GDM1 (cell line): ENCODE measurements around the gene CSK.
"Not testable (repeated sequence)": the region's sequence is repeated elsewhere in the genome, so short reads cannot be mapped to it uniquely, and the experiment has no call there.

Source experiments
- DNase-seq: peaks from one replicate; lab custom pipeline; 2025; lab: John Stamatoyannopoulos, UW

CSK gene

DNA sequence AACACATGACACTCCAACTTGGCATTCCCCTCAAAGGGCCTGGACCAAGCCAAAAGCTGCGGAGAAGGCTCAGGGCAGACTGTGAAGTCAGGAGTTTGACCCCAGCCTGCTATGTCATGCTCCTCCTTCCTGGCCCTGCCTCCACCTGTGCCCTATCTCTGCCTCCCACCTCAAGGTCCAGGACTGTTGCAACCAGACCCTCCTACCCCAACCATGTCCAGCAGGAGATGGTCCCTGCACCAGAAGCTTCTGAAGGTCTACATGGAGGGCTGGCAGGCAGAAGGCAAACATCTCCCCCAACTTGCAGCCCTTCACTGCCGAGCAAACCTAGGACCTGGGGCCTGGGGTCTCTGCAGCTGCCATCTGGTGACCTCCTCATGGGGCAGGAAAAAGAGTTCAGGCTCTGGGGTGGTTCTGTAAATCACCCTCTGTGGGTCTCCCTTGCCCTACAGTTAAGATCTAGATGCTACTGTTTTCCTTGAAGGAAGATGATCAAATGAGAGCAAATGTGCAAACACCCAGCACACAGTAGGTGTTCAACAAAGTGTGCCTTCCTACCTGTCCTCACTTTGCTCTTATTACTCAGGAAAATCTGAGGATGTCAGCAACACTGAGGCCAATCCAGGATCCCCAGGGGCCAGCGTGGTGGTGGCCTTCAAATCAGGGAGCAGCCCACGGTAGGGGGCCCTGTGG is 11.5 kb upstream of the CSK start:
- no peak for DNase-seq

DNA sequence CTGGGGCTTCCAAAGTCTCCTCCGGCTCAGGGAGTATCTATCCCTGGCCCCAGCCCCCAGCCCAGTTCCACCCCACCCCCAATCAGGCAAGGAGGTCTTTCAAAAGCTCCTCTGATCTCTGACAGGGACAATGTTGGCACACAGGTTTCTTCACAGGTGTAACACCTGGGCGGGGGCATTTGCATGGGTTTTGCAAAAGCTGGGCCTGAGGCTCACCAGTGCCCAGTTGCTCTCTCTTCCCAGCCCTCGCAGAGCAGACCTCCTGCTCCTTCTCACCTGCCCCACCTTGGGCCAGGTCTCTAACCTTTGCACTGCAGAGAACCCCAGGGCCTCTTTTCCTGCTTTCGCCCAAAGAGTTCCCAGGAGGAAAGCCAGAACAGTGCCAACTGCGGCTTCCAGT is 8.6 kb upstream of the CSK start:
- no peak for DNase-seq

DNA sequence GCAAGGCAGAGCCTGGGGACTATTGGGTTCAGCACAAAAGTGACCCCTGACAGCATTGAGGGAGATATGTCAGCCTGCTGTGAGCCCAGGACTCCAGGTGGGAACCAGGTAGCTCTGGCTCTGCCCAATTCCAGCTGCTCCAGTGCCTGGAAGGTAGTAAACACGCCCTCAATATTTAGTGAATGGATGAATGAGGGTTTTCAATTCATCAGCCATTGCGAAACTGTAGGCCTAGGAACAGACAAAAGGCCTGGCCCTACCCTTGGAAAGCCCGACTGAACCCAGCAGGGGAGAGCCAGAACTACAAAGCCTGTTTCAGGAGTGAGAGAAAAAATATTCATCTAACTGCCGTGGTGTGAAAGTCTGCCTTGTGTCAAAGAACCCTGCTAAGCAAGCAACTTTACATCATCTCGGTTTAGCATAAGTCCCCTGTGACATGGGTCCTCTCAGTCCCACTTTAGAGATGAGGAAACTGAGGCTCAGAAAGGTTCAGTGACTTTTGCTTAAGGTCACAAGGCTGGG is 8.1 kb upstream of the CSK start:
- no peak for DNase-seq

DNA sequence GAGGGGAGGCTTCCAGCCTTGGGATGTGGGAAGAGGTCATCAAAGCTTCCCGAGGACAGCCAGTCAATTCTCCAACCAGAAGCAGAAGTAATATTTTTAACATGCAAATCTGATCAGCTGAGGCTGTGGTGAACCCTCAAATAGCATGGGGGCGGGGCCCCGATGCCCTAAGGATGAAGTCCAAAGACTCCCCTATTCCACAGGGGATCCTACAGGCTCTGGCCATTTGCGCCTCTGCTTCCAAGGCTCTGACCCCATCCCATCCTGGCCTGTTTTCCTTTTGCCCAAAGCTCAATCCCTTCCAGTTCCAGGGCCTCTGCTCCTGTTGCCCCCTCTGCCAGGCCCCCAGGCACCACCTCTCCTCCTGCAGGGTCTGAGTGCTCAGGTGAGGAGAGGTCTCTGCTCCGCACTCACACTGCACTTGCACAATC is 6.7 kb upstream of the CSK start:
- no peak for DNase-seq

DNA sequence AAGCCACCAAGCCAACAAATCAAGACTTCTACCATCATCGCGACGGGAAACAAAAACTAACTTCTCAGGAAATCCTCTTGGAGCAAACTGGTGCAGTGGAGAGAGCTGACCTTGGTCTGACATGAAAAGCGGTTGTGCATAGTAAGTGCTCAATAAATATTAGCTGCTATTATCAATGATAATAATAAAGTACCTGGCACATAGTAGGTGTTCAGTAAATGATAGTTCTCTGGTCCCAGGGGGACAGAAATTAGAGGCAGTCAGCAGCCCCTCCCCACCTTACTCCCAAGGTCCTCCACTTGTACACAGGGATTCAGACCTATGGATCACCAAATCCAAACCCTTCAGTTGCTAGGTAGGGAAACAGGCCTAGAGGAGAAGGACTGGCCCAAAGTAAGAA is 6.0 kb upstream of the CSK start:
- DNase-seq = no peak

DNA sequence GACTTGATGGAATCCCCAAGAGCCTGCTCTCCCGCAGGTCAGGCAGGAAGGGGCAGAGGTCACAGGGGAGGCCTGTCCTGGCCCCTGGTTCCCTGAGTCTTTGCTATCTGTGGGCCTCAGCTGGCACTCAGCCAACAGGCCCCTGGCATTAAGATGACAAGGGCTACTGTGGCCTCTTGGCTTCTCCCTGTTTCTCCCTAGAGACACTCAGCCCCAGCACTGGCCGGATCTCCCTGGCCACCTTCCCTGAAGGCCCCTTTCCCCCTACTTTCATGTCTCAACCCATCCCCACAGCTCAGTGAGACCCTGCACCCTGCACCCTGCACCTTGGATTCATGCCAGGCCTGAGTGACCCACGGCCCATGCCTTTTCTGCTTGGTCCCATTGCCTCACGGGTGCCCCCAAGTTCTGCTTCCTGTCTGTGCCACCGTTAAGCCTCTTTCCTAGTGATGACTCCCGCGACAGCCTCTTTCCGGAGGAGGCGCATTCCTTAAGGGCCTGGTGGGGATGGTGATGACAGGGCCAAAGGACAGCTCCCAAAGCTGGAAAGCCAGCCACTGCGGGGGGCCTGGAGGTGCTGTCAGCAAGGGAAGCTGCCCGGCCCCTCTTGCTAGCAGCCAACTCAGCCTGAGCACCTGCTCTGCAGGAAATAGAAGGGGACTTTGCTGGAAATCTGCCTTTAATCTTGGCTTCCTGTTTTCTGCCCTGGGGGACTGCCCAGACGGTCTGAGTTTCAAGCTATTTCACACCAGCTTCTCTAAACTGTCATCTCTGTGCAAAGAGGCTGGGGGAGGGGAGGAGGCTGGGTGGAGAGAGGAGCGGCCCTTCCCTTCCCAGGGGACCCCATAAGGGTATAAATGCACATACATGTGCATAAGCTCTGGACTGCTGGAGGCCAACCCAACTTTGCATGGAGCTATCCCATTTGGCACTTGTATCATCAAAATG is 4.8 kb upstream of the CSK start:
- DNase-seq = peak; percentile 81

DNA sequence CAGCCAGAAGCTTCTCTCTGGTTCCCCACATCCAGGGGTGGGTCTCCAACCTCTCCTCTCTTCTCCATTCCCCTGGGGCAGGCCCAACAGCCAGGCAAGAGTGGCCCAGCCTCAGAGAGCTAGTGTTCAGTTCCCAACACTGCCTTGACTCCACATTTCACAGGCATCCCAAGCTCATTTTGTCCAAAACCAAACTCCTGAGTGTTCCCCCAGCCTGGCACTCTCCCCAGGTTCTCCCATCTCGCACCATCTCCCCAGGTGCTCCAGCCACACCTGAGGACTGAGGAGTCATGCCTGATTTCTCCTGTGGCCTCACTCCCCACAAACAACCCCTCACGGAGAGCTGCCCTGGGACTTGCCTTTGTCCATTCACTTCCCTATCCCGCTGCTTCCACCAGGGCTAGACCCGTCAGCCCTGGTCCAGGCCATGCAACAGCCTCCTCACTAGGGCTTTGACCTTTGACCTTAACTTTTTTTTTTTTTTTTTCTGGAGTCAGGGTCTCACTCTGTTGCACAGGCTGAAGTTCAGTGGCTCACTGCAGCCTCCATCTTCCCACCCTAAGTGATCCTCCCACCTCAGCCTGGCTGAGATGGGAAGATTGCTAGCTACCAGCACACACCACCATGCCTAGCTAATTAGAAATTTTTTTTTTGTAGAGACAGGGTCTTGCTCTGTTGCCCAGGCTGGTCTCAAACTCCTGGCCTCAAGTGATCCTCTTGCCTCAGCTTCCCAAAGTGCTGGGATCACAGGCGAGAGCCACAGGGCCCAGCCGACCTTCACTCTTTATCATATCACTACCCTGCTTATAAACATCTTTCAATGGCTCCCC is 3.9 kb upstream of the CSK start:
- no peak for DNase-seq

DNA sequence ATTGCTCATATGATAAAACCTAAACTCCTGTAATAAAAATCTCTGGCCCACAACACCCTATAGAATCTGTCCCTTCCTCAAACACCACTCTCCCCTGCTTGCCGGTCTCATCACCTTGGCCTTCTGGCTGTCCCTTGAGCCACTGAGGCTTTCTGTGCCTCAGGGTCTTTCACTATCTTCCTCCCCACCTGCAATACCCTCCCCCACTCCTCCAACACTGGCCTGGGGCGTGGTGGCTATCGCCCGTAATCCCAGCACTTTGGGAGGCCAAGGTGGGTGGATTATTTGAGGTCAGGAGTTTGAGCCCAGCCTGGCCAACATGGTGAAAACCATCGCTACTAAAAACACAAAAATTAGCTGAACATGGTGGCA is 3.3 kb upstream of the CSK start:
- DNase-seq = no peak

DNA sequence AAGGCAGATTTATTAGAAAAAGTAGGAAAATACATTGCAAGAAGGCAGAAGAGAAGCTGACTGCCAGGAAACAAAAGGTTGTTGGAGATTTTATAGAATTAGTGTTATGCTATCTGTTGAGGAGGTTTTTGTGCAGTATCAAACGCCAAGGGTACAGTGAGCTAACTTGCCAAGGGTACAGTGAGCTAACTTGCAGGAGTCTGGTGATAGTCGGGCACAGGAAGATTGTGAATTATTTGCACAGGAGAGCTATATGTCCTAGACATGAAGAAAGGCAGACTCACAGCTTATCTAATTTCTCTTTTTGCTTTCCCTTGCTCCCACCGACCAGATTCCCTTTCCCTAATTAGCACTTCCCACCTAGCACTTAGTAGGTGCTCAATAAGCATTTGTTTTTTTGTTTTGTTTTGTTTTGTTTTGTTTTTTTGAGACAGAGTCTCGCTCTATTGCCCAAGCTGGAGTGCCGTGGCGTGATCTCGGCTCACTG is 2.7 kb upstream of the CSK start:
- DNase-seq = no peak

DNA sequence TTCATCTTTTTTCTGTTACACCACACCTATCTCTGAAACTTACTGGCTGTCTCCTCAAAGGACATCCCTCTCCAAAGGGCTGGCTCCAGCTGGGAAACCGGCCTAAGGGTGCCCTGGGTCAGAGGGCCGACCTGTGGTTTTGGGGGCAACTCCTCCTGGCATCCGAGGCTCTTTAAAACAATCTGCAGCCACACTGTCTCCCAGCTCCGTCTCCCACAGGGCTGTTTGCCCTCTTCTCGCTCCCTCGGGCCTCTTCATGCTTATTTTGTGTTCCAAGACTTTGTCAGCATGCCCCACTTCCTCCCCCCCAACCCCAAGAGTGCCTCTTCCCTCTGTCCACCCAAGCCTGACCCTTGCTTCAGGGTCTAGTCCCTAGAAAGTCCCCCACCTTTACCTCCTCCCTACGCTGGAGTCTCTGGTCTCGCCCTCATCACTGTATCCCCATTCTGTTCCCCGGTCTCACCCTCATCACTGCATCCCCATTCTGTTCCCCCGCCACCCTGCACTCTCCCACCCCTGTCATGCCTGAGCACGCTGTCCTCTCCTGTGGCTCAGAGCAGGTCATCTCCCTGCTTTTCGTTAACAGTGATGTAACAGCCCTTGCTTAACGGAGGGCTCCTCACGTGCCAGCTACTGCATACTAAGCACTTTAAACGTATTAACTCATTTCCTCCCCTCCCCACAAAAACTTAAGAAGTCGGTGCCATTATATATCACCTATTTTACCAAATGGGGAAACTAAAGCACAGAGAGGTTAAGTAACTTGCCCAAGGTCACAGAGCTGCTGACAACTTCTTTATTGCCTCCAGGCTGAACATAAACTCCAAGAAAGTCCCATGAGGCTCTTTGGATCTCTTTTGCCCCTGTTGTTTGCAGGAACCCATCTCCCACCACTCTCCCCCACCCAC is 1.1 kb upstream of the CSK start:
- DNase-seq = no peak

DNA sequence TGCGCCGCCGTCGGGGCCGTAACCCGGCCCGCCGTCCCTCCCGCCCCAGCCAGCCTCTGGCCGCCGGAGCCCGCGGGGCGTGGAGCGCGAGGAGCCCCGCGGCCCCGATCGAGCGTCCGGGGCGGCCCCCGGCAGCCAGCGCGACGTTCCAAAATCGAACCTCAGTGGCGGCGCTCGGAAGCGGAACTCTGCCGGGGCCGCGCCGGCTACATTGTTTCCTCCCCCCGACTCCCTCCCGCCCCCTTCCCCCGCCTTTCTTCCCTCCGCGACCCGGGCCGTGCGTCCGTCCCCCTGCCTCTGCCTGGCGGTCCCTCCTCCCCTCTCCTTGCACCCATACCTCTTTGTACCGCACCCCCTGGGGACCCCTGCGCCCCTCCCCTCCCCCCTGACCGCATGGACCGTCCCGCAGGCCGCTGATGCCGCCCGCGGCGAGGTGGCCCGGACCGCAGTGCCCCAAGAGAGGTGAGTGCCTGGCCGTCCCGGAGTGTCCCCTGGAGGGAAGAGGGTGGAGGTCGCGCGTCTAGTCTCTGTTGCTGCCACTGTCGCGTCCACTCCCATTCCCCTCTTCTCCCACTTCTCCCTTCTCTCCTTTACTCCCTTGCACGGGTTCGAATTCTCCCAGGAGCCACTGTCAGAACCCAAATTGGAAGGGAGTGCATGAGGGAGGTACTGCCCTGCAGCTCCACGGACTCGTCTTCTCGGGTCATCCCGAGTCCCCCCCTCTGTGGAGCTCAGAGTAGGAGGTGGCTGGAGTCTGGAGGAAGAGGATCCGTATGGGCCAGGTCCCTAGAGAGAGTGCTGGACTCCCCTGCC is 585 bp downstream of the CSK start:
- peak; percentile 31 for DNase-seq

DNA sequence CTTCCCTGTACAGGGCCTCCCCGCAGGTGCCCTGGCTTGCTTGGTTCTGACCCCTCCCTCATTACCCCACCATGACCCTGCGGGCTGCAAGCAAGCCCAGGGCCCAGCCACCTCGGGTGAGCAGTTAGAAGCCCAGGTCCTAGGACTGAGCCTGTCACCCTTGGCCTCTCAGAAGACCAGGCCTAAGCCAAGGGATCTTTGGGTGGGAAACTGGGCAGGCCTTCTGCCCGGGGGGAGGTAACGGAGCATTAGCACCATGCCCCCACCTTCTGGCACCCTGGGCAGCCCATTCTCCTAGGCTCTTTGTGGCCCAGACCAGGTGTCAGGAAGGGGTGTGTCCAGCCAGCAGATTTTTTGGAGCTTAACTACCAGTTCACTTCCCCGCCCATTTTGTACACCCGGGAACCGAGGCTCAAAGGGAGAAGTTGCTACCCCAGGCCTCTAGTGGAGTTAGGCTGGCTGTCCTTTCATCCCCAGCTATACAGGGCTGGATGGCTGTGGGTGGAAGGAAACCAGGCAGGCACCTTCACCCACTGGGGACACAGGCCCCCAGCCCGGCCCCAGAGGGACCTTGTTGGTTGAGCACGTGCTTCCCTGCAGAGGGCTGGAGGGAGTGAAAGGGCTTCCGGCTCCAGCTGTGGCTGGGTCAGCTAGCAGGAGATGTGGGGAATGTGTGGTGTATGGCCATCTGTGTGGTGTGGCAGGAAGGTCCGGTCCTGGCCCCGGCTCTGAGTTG is 1.4 kb downstream of the CSK start:
- no peak for DNase-seq

DNA sequence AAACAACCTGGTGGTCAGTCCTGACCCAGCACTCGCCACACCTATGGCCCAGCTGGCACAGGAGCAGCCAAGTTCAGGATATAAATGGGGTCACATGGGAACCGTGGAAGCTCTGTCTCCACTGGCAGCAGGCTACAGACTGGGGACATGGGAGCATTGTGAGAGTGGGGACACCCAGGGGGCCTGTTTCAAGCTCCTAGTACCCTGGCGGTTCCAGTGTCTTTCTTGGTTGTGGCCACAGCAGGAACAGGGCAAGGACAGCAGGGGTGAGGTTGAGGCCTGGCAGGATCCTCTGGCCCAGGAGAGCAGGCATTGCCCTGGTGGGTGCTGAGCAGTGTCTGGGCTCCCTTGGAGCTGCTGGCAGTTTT is 1.9 kb downstream of the CSK start:
- no peak for DNase-seq

DNA sequence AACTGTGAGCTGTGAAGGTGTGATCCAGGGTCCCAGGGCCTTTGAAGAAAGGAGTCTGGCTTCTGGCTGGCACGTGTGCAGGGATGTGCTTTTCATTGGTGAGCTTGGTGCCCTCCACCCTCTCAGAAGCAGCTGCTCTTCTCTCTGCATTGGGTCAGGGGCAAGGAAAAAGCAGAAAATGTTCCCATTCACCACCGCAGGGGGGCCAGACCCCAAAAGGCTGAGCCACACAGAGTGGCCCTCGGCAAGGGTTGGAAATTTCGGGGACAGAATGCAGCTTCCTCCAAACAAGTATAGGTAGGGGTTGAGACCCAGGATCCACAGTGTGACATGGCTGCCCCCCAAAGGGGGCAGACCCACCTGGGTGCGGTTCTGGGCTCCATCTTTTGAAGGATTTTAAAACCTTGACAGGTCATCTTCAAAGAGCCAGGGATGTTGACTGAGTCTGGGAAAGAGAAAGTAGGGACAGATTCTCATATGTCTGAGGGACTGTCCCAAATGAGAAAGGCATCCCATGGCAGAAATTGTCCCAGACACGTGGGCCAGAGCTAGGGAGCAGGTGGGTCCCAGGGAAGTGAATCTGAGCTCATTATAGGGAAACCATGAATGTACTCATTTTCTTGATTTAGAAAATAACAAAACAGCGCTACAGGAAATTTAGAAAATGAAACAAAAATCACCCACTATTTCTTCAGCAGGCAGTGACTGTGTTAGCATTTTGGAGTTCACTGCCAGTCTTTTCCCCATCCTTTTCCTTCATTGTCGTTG is 2.7 kb downstream of the CSK start:
- no peak for DNase-seq

DNA sequence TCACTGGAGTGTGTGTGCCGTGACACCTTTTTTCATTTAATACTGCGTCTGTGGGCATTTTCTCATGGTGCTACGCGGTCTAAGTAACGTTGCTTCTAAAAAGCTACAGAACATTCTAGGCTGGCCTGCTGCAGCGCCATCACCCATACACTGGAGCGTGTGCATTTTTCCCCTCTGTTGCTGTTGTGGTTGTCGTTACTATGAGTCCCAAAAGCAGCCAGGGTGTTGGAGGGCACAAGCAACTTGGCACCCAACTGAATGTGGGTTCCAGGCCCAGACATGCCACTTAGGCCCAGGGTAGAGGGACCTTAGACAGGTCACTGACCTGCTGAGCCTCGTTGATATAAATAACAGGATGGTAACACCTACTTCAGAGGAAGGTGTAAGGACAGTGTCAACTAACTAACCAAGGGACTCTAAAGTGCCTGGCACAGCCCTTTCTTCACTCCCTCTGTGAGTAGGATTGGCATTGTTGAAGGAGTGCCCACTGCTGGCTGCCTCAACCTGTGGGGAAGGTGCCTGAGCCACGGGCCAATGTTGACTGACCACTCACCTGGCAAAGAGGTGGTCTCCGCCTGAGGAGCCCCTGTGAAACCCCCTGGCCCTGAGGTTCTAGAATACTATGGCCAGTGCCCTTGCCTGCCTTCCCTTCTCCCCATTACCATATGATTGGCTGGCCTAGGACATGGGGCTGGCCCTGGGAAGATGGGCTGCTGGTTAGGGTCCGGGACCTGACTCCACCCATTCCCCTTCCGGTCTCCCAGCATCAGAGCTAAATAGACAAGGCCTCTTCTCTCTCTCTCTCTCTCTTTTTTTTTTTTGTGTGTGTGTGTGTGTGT is 3.5 kb downstream of the CSK start:
- DNase-seq = no peak

DNA sequence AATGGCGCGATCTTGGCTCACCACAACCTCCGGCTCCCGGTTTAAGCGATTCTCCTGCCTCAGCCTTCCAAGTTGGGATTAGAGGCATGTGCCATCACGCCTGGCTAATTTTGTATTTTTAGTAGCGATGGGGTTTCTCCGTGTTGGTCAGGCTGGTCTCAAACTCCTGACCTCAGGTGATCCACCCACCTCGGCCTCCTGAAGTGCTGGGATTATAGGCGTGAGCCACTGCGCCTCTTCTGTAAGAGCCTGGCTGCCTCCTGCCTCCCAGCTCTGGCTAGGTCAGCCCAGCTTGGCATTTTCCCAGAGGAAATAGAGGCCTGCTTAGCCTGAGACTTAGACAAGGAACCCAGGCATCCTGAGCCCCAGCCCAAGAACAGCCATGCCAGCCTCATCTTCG is 4.2 kb downstream of the CSK start:
- DNase-seq = not testable (repeated sequence)

DNA sequence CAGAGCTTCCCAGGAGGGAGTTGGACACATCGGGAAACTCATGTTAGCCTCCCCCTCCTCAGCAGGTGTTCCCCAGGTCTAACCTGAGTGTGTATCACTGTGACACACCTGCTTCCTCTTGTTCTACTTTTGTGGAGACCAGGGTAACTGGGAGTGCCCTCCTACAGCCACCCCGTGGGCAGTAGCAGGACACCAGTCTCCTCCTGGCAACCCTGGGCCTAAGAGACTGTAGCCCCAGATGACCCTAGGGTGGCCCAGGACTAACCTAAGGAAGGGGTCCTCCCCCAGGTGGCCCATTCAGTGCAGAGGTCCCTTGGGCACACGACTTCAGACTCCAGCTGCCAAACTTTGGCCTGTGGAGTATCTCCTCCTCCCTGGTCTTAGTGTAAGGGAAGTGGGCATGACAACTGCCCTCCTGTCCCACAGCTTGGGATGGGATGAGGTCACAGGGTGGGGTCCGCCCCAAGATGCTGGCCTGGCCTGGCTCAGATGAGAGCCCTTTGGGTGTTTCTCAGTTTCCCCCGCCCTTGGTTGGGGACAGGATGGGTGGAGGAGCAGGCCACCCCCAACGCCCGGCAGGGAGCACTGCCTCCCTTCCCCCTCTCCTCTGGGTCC is 4.8 kb downstream of the CSK start:
- DNase-seq = no peak
